GM19438 (cell line): ENCODE measurements around the gene FAM72D.
"Not testable (repeated sequence)": the region's sequence is repeated elsewhere in the genome, so short reads cannot be mapped to it uniquely, and the experiment has no call there.

Experiments
- ATAC-seq: cut with Tn5 transposase; IDR thresholded peaks from one replicate; pipeline ENCODE4 v1.9.1; 2021; ENCODE audit warnings: low read depth; ENCODE audit not compliant: unreplicated experiment

FAM72D gene

GRCh38 chr1:145144264-145144913 lies 48.6 kb downstream of the FAM72D start:
- not testable (repeated sequence) for ATAC-seq

GRCh38 chr1:145146308-145146707 lies 50.5 kb downstream of the FAM72D start:
- not testable (repeated sequence) for ATAC-seq

GRCh38 chr1:145147172-145147571 lies 51.4 kb downstream of the FAM72D start:
- ATAC-seq = not testable (repeated sequence)

- not testable (repeated sequence) for ATAC-seq
Measured at GRCh38 chr1:145155421-145155820, 59.6 kb downstream of the FAM72D start.

- not testable (repeated sequence) for ATAC-seq
Measured at GRCh38 chr1:145155873-145156272, 60.1 kb downstream of the FAM72D start.

- peak; percentile 48 for ATAC-seq
Measured at GRCh38 chr1:145156891-145157610, 61.3 kb downstream of the FAM72D start.

GRCh38 chr1:145157715-145158114 lies 61.9 kb downstream of the FAM72D start:
- ATAC-seq = not testable (repeated sequence)

- ATAC-seq = not testable (repeated sequence)
Measured at GRCh38 chr1:145161046-145161752, 65.4 kb downstream of the FAM72D start.
